ELR (cell line): Measurements from ENCODE around the gene PIP5K1A.

Experiments used
- DNase-seq: peaks from one replicate; pipeline ENCODE4 v3.0.0-alpha.2; 2015; ENCODE audit warnings: low read depth

Gene PIP5K1A

GRCh38 chr1:151289080-151289935 is 91.0 kb downstream of the PIP5K1A start:
- DNase-seq, result no peak

DNA sequence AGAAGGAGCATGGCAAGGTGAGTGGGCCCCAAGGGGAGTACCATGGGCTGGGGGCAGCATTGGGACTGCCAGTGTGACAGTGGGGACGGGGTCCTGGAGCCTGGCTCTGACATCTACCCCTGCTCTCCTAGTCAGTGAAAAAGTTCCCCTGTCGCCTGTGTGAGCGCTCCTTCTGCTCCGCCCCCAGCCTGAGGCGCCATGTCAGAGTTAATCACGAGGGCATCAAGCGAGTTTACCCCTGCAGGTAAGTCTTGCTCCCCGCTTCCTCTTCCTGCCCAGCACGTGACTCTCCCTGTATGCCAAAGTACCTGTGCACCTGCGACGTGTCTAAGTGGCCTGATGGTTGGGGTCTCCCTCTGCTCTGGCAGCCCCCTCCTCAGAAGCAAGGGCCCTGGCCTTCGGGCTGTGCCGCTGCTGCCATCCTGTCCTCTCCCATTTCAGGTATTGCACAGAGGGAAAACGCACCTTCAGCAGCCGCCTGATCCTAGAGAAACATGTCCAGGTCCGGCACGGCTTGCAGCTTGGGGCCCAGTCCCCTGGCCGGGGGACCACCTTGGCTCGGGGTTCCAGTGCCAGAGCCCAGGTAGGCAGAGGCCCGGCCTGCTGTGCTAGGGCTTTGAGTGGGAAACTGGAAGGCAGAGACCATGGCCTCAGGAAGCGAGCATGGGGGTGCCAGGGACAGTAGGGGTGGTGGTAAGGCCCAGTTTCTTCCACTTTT is 91.8 kb downstream of the PIP5K1A start:
- DNase-seq, result no peak

- no peak for DNase-seq
These were observed 92.5 kb downstream of the PIP5K1A start for GRCh38 chr1:151290709-151291303.

GRCh38 chr1:151292207-151293030 is 94.1 kb downstream of the PIP5K1A start:
- DNase-seq, result peak; percentile 34

DNA sequence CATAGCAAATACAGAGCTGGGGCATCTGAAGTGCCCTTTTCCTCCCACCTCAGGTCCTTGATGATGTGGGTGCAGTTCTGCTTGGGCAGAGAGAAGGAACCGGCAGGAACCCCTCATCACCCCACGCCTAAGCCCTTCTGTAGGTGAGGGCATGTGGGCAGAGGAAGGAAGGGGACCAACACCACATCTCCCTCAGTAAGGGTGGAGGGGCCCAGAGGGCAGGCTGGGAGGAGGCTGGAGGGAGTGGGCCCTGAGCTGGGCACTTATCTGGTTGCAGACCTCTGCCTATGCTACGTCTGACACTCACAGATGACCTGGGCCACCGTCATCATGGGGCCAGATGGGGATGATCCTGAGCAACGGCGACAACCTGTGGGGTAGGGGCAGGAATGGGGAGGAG is 94.7 kb downstream of the PIP5K1A start:
- no peak for DNase-seq

- DNase-seq, result no peak
These were observed 96.5 kb downstream of the PIP5K1A start for GRCh38 chr1:151294742-151295462.
